ENCODE measurements around the gene ANO10.
"Not testable (repeated sequence)": the region's sequence is repeated elsewhere in the genome, so short reads cannot be mapped to it uniquely, and the experiment has no call there.

Gene ANO10

DNA sequence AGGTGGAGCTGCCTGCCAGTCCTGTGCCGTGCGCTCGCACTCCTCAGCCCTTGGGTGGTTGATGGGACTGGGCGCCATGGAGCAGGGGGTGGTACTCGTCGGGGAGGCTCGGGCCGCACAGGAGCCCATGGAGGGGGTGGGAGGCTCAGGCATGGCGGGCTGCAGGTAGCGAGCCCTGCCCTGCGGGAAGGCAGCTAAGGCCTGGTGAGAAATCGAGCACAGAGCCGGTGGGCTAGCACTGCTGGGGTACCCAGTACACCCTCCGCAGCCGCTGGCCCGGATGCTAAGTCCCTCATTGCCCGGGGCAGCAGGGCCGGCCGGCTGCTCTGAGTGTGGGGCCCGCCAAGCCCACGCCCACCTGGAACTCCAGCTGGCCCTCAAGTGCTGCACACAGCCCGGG is 34.6 kb upstream of the ANO10 start:
- H3K18ac ChIP-seq (ENCODE audit: low read length); H2BK5ac ChIP-seq (ENCODE audit: low read length); H3K4me3 ChIP-seq (ENCODE audit: low read length); H3K79me1 ChIP-seq (ENCODE audit: low read length); H3K79me2 ChIP-seq (ENCODE audit: control insufficient read depth, insufficient read depth, low read length); H3K4me2 ChIP-seq (ENCODE audit: low read length); DNase-seq; H3K36me3 ChIP-seq (ENCODE audit: control insufficient read depth, insufficient read depth, low read length); H3K27me3 ChIP-seq (ENCODE audit: insufficient read depth, low read length, poor library complexity); H3K56ac ChIP-seq (ENCODE audit: low read length); H2BK120ac ChIP-seq (ENCODE audit: low read depth, low read length); H3K27ac ChIP-seq (ENCODE audit: low read depth, low read length); H3K23ac ChIP-seq (ENCODE audit: low read length); H3K9ac ChIP-seq (ENCODE audit: low read length); H3K4me1 ChIP-seq (ENCODE audit: control insufficient read depth, low read depth, low read length); H2AK5ac ChIP-seq (ENCODE audit: low read length); H2BK15ac ChIP-seq (replicated peaks; ENCODE audit: low read depth); H4K5ac ChIP-seq (ENCODE audit: low read length); H3K4ac ChIP-seq (ENCODE audit: low read depth, low read length); H4K8ac ChIP-seq (ENCODE audit: low read depth, low read length): not testable (repeated sequence)
- WGBS (ENCODE audit: extremely low coverage, insufficient coverage, low lambda C conversion rate), result no CpG with 5 or more reads among the region's 22 CpGs

DNA sequence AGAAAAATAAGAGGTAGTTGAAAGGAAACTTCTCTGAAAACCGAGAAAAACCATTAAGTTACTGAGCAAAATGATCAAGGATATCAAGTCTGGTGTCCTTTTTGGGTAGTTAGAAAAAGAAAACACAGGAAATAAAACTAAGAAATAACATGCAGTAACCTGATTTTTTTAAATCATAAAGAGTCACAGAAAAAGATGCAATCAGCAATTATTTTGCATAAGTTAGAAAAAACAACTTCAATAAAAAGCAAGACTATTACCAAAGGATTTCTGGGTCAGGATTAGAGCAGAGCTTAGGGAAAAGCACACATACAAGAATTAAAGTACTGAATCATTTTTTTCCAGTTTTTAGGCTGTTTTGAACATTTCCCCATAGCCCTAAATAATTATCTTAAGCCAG is 28.5 kb upstream of the ANO10 start:
- Histone ChIP-seq H3K56ac (ENCODE audit: low read length) (no peak overlapping the region), H2AK5ac (ENCODE audit: low read length) (no peak overlapping the region), H3K27me3 (ENCODE audit: insufficient read depth, low read length, poor library complexity) (no peaks in the 10 kb centered on the region), H2BK120ac (ENCODE audit: low read depth, low read length) (no peak overlapping the region), H3K23ac (ENCODE audit: low read length) (no peak overlapping the region), H3K27ac (ENCODE audit: low read depth, low read length) (no peak overlapping the region), H4K5ac (ENCODE audit: low read length) (no peak overlapping the region), H3K4me2 (ENCODE audit: low read length) (no peak overlapping the region), H3K9ac (ENCODE audit: low read length) (no peak overlapping the region), H2BK5ac (ENCODE audit: low read length) (no peak overlapping the region), H3K79me1 (ENCODE audit: low read length) (no peaks in the 10 kb centered on the region), H2BK15ac (replicated peaks; ENCODE audit: low read depth) (no peak overlapping the region), H4K8ac (ENCODE audit: low read depth, low read length) (no peak overlapping the region), H3K4me3 (ENCODE audit: low read length) (no peak overlapping the region), H3K4ac (ENCODE audit: low read depth, low read length) (no peak overlapping the region), H3K4me1 (ENCODE audit: control insufficient read depth, low read depth, low read length) (no peaks in the 10 kb centered on the region), H3K36me3 (ENCODE audit: control insufficient read depth, insufficient read depth, low read length) (no peaks in the 10 kb centered on the region), H3K18ac (ENCODE audit: low read length) (no peak overlapping the region), H3K79me2 (ENCODE audit: control insufficient read depth, insufficient read depth, low read length) (no peaks in the 10 kb centered on the region)
- no CpG with 5 or more reads among the region's 1 CpG for WGBS (ENCODE audit: extremely low coverage, insufficient coverage, low lambda C conversion rate)
- DNase-seq, result no peak

- Histone ChIP-seq H3K4me2 (ENCODE audit: low read length) (no peak overlapping the region), H3K79me2 (ENCODE audit: control insufficient read depth, insufficient read depth, low read length) (no peaks in the 10 kb centered on the region), H3K9ac (ENCODE audit: low read length) (no peak overlapping the region), H3K23ac (ENCODE audit: low read length) (no peak overlapping the region), H3K36me3 (ENCODE audit: control insufficient read depth, insufficient read depth, low read length) (no peaks in the 10 kb centered on the region), H3K27me3 (ENCODE audit: insufficient read depth, low read length, poor library complexity) (no peaks in the 10 kb centered on the region), H3K4me1 (ENCODE audit: control insufficient read depth, low read depth, low read length) (no peaks in the 10 kb centered on the region), H3K18ac (ENCODE audit: low read length) (no peak overlapping the region), H2BK120ac (ENCODE audit: low read depth, low read length) (no peak overlapping the region), H3K79me1 (ENCODE audit: low read length) (no peaks in the 10 kb centered on the region), H2BK15ac (replicated peaks; ENCODE audit: low read depth) (no peak overlapping the region), H3K56ac (ENCODE audit: low read length) (no peak overlapping the region), H2AK5ac (ENCODE audit: low read length) (no peak overlapping the region), H2BK5ac (ENCODE audit: low read length) (no peak overlapping the region), H3K4ac (ENCODE audit: low read depth, low read length) (no peak overlapping the region), H4K5ac (ENCODE audit: low read length) (no peak overlapping the region), H4K8ac (ENCODE audit: low read depth, low read length) (no peak overlapping the region), H3K4me3 (ENCODE audit: low read length) (no peak overlapping the region), H3K27ac (ENCODE audit: low read depth, low read length) (no peak overlapping the region)
- DNase-seq, result peak; percentile 7
- WGBS (ENCODE audit: extremely low coverage, insufficient coverage, low lambda C conversion rate), result no CpG with 5 or more reads among the region's 6 CpGs
These were observed 27.7 kb upstream of the ANO10 start for GRCh38 chr3:43649365-43649968.

- Histone ChIP-seq H3K4me2 (ENCODE audit: low read length) (no peak overlapping the region), H3K23ac (ENCODE audit: low read length) (no peak overlapping the region), H4K5ac (ENCODE audit: low read length) (no peak overlapping the region), H3K9ac (ENCODE audit: low read length) (no peak overlapping the region), H3K18ac (ENCODE audit: low read length) (no peak overlapping the region), H3K27me3 (ENCODE audit: insufficient read depth, low read length, poor library complexity) (no peaks in the 10 kb centered on the region), H2BK5ac (ENCODE audit: low read length) (no peak overlapping the region), H3K4me3 (ENCODE audit: low read length) (no peak overlapping the region), H2BK15ac (replicated peaks; ENCODE audit: low read depth) (no peak overlapping the region), H4K8ac (ENCODE audit: low read depth, low read length) (no peak overlapping the region), H2BK120ac (ENCODE audit: low read depth, low read length) (no peak overlapping the region), H3K27ac (ENCODE audit: low read depth, low read length) (no peak overlapping the region), H3K4me1 (ENCODE audit: control insufficient read depth, low read depth, low read length) (no peaks in the 10 kb centered on the region), H3K36me3 (ENCODE audit: control insufficient read depth, insufficient read depth, low read length) (no peaks in the 10 kb centered on the region), H3K56ac (ENCODE audit: low read length) (no peak overlapping the region), H3K79me2 (ENCODE audit: control insufficient read depth, insufficient read depth, low read length) (no peaks in the 10 kb centered on the region), H3K4ac (ENCODE audit: low read depth, low read length) (no peak overlapping the region), H3K79me1 (ENCODE audit: low read length) (no peaks in the 10 kb centered on the region), H2AK5ac (ENCODE audit: low read length) (no peak overlapping the region)
- no CpG with 5 or more reads among the region's 3 CpGs for WGBS (ENCODE audit: extremely low coverage, insufficient coverage, low lambda C conversion rate)
- no peak for DNase-seq
These were observed 27.1 kb upstream of the ANO10 start for GRCh38 chr3:43648957-43649356.

DNA sequence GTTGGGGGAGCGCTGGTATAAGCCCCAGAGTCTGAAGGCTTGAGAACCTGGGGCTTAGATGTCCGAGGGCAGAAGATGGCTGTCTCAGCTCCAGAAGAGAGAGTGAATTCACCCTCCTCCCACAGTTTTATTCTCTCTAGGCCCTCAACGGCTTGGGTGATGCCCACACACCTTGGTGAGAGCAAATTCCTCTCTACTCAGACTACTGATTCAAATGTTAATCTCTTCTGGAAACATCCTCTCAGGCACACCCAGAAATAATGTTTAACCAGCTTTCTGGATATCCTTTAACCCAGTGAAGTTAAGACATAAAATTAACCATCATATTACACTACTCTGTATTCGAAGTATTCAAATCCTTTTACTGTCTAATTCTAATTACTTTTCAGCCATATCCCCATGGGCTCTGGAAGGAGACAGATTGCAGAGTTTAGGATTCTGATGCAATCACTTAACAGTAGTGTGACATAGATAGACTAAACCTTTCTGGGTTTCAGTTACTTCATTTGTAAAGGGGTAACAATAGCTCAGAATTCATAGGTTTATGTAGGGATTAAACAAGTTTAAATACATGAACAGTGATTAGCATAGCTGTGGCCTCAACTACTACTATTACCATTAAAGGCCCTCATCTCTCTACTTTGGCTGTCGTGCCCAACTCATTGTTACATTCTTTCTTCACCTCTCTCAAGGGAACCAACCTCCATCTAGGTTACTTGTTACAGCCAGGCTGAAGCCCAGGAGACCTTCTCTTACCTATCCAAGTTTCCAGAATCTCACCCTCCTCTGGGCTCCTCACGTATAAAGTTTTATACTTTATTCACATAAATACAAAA is 25.7 kb upstream of the ANO10 start:
- Histone ChIP-seq H2BK5ac (ENCODE audit: low read length) (no peak overlapping the region), H2AK5ac (ENCODE audit: low read length) (no peak overlapping the region), H3K18ac (ENCODE audit: low read length) (no peak overlapping the region), H4K8ac (ENCODE audit: low read depth, low read length) (no peak overlapping the region), H2BK120ac (ENCODE audit: low read depth, low read length) (no peak overlapping the region), H3K56ac (ENCODE audit: low read length) (no peak overlapping the region), H2BK15ac (replicated peaks; ENCODE audit: low read depth) (peak overlapping the region; percentile 88), H3K79me1 (ENCODE audit: low read length) (no peaks in the 10 kb centered on the region), H3K4me1 (ENCODE audit: control insufficient read depth, low read depth, low read length) (no peaks in the 10 kb centered on the region), H3K23ac (ENCODE audit: low read length) (no peak overlapping the region), H3K4me2 (ENCODE audit: low read length) (no peak overlapping the region), H4K5ac (ENCODE audit: low read length) (no peak overlapping the region), H3K79me2 (ENCODE audit: control insufficient read depth, insufficient read depth, low read length) (no peaks in the 10 kb centered on the region), H3K27ac (ENCODE audit: low read depth, low read length) (no peak overlapping the region), H3K9ac (ENCODE audit: low read length) (no peak overlapping the region), H3K36me3 (ENCODE audit: control insufficient read depth, insufficient read depth, low read length) (no peaks in the 10 kb centered on the region), H3K27me3 (ENCODE audit: insufficient read depth, low read length, poor library complexity) (no peaks in the 10 kb centered on the region), H3K4me3 (ENCODE audit: low read length) (no peak overlapping the region), H3K4ac (ENCODE audit: low read depth, low read length) (no peak overlapping the region)
- WGBS (ENCODE audit: extremely low coverage, insufficient coverage, low lambda C conversion rate), result no CpG with 5 or more reads among the region's 6 CpGs
- peak; percentile 7 for DNase-seq
